Activated naive CD4-positive, alpha-beta T cell treated with anti-CD3 and anti-CD28 coated beads, Interleukin-2, amount 10 ng/mL, durations not matched to agents 7 days and 5 days (primary cell): ENCODE data around the gene MMRN1.
"Not testable (repeated sequence)": the region's sequence is repeated elsewhere in the genome, so short reads cannot be mapped to it uniquely, and the experiment has no call there.

Experiments
- CTCF ChIA-PET: fragments of 350-600 bp; sonication (Branson Sonifier 250); formaldehyde crosslinking; loops from one replicate; lab custom pipeline; 2021; ENCODE audit warnings: antibody characterized with exemption; lab: Charles Lee
- DNase-seq: peaks from one replicate; pipeline ENCODE4 v3.0.0-alpha.2; 2020
- H3K27ac Mint-ChIP-seq: one replicate; pipeline ENCODE4 v1.8.0; 2021; ENCODE audit warnings: mild to moderate bottlenecking, moderate library complexity, mixed read lengths
- H3K27me3 Mint-ChIP-seq: one replicate; pipeline ENCODE4 v1.8.0; 2021; ENCODE audit warnings: mild to moderate bottlenecking, mixed read lengths
- H3K36me3 Mint-ChIP-seq: one replicate; pipeline ENCODE4 v1.8.0; 2021; ENCODE audit warnings: mixed read lengths
- H3K4me1 Mint-ChIP-seq: one replicate; pipeline ENCODE4 v1.8.0; 2021; ENCODE audit warnings: mixed read lengths
- H3K4me3 Mint-ChIP-seq: one replicate; pipeline ENCODE4 v1.8.0; 2021; ENCODE audit warnings: mild to moderate bottlenecking, moderate library complexity, mixed read lengths
- H3K9me3 Mint-ChIP-seq: one replicate; pipeline ENCODE4 v1.8.0; 2021; ENCODE audit warnings: mixed read lengths

The MMRN1 gene

GRCh38 chr4:89897867-89898266 is 3.2 kb downstream of the MMRN1 start:
- CTCF ChIA-PET: no interaction called here
- Mint-ChIP-seq H3K9me3 (no peaks in the 10 kb centered on the region), H3K4me3 (no peak overlapping the region), H3K27me3 (no peaks in the 10 kb centered on the region), H3K27ac (no peak overlapping the region), H3K36me3 (peaks cover 4% of the 10 kb centered on the region), H3K4me1 (peaks cover 26% of the 10 kb centered on the region)
- no peak for DNase-seq

- Mint-ChIP-seq H3K9me3 (no peaks in the 10 kb centered on the region), H3K36me3 (peaks cover 1% of the 10 kb centered on the region)
- CTCF ChIA-PET: no interaction called here
Observed at GRCh38 chr4:89898304-89898716, 3.7 kb downstream of the MMRN1 start.

GRCh38 chr4:89899152-89899551 is 4.5 kb downstream of the MMRN1 start:
- CTCF ChIA-PET: interaction anchor here (1.8 kb wide), 1 partner anchor 298 kb away, joined by 5 read pairs; no protein-coding TSS in a partner anchor
- H3K4me3 Mint-ChIP-seq: no peak overlapping the region
- DNase-seq: no peak
- no peaks in the 10 kb centered on the region for H3K9me3 Mint-ChIP-seq
- H3K27me3 Mint-ChIP-seq: no peaks in the 10 kb centered on the region
- H3K36me3 Mint-ChIP-seq: peaks cover 1% of the 10 kb centered on the region
- peaks cover 18% of the 10 kb centered on the region for H3K4me1 Mint-ChIP-seq
- no peak overlapping the region for H3K27ac Mint-ChIP-seq

More at GRCh38 chr4:89898304-89898716, 3.7 kb downstream of the MMRN1 start:
- no peak for DNase-seq
- no peak overlapping the region for H3K4me3 Mint-ChIP-seq
- peaks cover 22% of the 10 kb centered on the region for H3K4me1 Mint-ChIP-seq
- H3K27ac Mint-ChIP-seq: no peak overlapping the region
- H3K27me3 Mint-ChIP-seq: no peaks in the 10 kb centered on the region

- no peak overlapping the region for H3K27ac Mint-ChIP-seq
- no peak overlapping the region for H3K4me3 Mint-ChIP-seq
- DNase-seq: no peak
- CTCF ChIA-PET: interaction anchor here (1.0 to 1.8 kb wide), 3 partner anchors 21 to 414 kb away, joined by 3 to 5 read pairs (median 4); no protein-coding TSS in a partner anchor
- H3K27me3 Mint-ChIP-seq: no peaks in the 10 kb centered on the region
- H3K4me1 Mint-ChIP-seq: peaks cover 11% of the 10 kb centered on the region
- H3K36me3 Mint-ChIP-seq: peaks cover 1% of the 10 kb centered on the region
- H3K9me3 Mint-ChIP-seq: no peaks in the 10 kb centered on the region
Observed at GRCh38 chr4:89899854-89900253, 5.2 kb downstream of the MMRN1 start.

GRCh38 chr4:89901808-89902431 is 7.3 kb downstream of the MMRN1 start:
- not testable (repeated sequence) for H3K4me1 Mint-ChIP-seq, H3K9me3 Mint-ChIP-seq, H3K27me3 Mint-ChIP-seq, H3K27ac Mint-ChIP-seq, H3K36me3 Mint-ChIP-seq, H3K4me3 Mint-ChIP-seq
- CTCF ChIA-PET: interaction anchor here (0.8 kb wide), 1 partner anchor 69 kb away, joined by 3 read pairs; no protein-coding TSS in a partner anchor
- peak; percentile 66 for DNase-seq

GRCh38 chr4:89904524-89904923 is 9.9 kb downstream of the MMRN1 start:
- H3K27me3 Mint-ChIP-seq: no peaks in the 10 kb centered on the region
- no peak for DNase-seq
- no peaks in the 10 kb centered on the region for H3K4me1 Mint-ChIP-seq
- CTCF ChIA-PET: no interaction called here
- H3K36me3 Mint-ChIP-seq: no peaks in the 10 kb centered on the region
- H3K9me3 Mint-ChIP-seq: no peaks in the 10 kb centered on the region
- no peak overlapping the region for H3K27ac Mint-ChIP-seq
- H3K4me3 Mint-ChIP-seq: no peak overlapping the region

- no peaks in the 10 kb centered on the region for H3K9me3 Mint-ChIP-seq
- no peak for DNase-seq
- no peak overlapping the region for H3K27ac Mint-ChIP-seq
- H3K4me3 Mint-ChIP-seq: no peak overlapping the region
- CTCF ChIA-PET: interaction anchor here (1.4 kb wide), 1 partner anchor 421 kb away, joined by 3 read pairs; no protein-coding TSS in a partner anchor
- H3K36me3 Mint-ChIP-seq: no peaks in the 10 kb centered on the region
- H3K27me3 Mint-ChIP-seq: no peaks in the 10 kb centered on the region
- no peaks in the 10 kb centered on the region for H3K4me1 Mint-ChIP-seq
Observed at GRCh38 chr4:89906316-89906715, 11.7 kb downstream of the MMRN1 start.

- no peak for DNase-seq
- no peaks in the 10 kb centered on the region for H3K36me3 Mint-ChIP-seq
- H3K27ac Mint-ChIP-seq: no peak overlapping the region
- CTCF ChIA-PET: interaction anchor here (1.4 kb wide), 1 partner anchor 422 kb away, joined by 3 read pairs; no protein-coding TSS in a partner anchor
- H3K4me1 Mint-ChIP-seq: no peaks in the 10 kb centered on the region
- no peaks in the 10 kb centered on the region for H3K9me3 Mint-ChIP-seq
- no peaks in the 10 kb centered on the region for H3K27me3 Mint-ChIP-seq
- H3K4me3 Mint-ChIP-seq: no peak overlapping the region
Observed at GRCh38 chr4:89906777-89907521, 12.3 kb downstream of the MMRN1 start.

- DNase-seq: no peak
- Mint-ChIP-seq H3K4me3 (no peak overlapping the region), H3K27me3 (no peaks in the 10 kb centered on the region), H3K27ac (no peak overlapping the region), H3K36me3 (no peaks in the 10 kb centered on the region), H3K4me1 (no peaks in the 10 kb centered on the region), H3K9me3 (no peaks in the 10 kb centered on the region)
- CTCF ChIA-PET: no interaction called here
Observed at GRCh38 chr4:89909889-89910288, 15.2 kb downstream of the MMRN1 start.

GRCh38 chr4:89913623-89914022 is 19.0 kb downstream of the MMRN1 start:
- Mint-ChIP-seq H3K27ac (no peak overlapping the region), H3K27me3 (peaks cover 4% of the 10 kb centered on the region), H3K4me3 (no peak overlapping the region), H3K9me3 (no peaks in the 10 kb centered on the region), H3K36me3 (no peaks in the 10 kb centered on the region), H3K4me1 (no peaks in the 10 kb centered on the region)
- CTCF ChIA-PET: interaction anchor here (0.8 kb wide), 1 partner anchor 380 kb away, joined by 3 read pairs; no protein-coding TSS in a partner anchor
- DNase-seq: no peak

GRCh38 chr4:89914609-89915550 is 20.2 kb downstream of the MMRN1 start:
- no peaks in the 10 kb centered on the region for H3K36me3 Mint-ChIP-seq
- no peak overlapping the region for H3K27ac Mint-ChIP-seq
- peaks cover 4% of the 10 kb centered on the region for H3K27me3 Mint-ChIP-seq
- H3K9me3 Mint-ChIP-seq: no peaks in the 10 kb centered on the region
- DNase-seq: no peak
- H3K4me3 Mint-ChIP-seq: no peak overlapping the region
- CTCF ChIA-PET: interaction anchor here (0.8 to 1.7 kb wide), 2 partner anchors 379 kb away, joined by 3 to 4 read pairs; no protein-coding TSS in a partner anchor
- H3K4me1 Mint-ChIP-seq: no peaks in the 10 kb centered on the region

GRCh38 chr4:89915937-89916336 is 21.3 kb downstream of the MMRN1 start:
- H3K4me3 Mint-ChIP-seq: no peak overlapping the region
- no peak overlapping the region for H3K27ac Mint-ChIP-seq
- no peaks in the 10 kb centered on the region for H3K4me1 Mint-ChIP-seq
- DNase-seq: no peak
- H3K27me3 Mint-ChIP-seq: peaks cover 4% of the 10 kb centered on the region
- no peaks in the 10 kb centered on the region for H3K36me3 Mint-ChIP-seq
- CTCF ChIA-PET: interaction anchor here (1.7 kb wide), 1 partner anchor 378 kb away, joined by 4 read pairs; no protein-coding TSS in a partner anchor
- no peaks in the 10 kb centered on the region for H3K9me3 Mint-ChIP-seq

- no peaks in the 10 kb centered on the region for H3K4me1 Mint-ChIP-seq
- no peaks in the 10 kb centered on the region for H3K27me3 Mint-ChIP-seq
- no peak for DNase-seq
- H3K36me3 Mint-ChIP-seq: no peaks in the 10 kb centered on the region
- no peak overlapping the region for H3K27ac Mint-ChIP-seq
- no peaks in the 10 kb centered on the region for H3K9me3 Mint-ChIP-seq
- CTCF ChIA-PET: interaction anchor here (1.1 to 1.2 kb wide), 2 partner anchors 12 to 485 kb away, joined by 3 read pairs; no protein-coding TSS in a partner anchor
- no peak overlapping the region for H3K4me3 Mint-ChIP-seq
Observed at GRCh38 chr4:89922848-89923416, 28.3 kb downstream of the MMRN1 start.
